ENCODE results near the gene RBM46. TPM values are rescaled to one million over a fixed set of nuclear protein-coding genes. Genes with fewer than 3 reads are reported as not detected.
A peak's percentile ranks its signal among the peaks of the same experiment; 100 is the strongest.

RBM46 gene
- total and polyA plus RNA-seq, 2 experiments from 2014 or later = 0.33 to 0.75 TPM

- H3K36me3 ChIP-seq = no peaks in the 10 kb centered on the region
- TF ChIP-seq, protein P1, sequence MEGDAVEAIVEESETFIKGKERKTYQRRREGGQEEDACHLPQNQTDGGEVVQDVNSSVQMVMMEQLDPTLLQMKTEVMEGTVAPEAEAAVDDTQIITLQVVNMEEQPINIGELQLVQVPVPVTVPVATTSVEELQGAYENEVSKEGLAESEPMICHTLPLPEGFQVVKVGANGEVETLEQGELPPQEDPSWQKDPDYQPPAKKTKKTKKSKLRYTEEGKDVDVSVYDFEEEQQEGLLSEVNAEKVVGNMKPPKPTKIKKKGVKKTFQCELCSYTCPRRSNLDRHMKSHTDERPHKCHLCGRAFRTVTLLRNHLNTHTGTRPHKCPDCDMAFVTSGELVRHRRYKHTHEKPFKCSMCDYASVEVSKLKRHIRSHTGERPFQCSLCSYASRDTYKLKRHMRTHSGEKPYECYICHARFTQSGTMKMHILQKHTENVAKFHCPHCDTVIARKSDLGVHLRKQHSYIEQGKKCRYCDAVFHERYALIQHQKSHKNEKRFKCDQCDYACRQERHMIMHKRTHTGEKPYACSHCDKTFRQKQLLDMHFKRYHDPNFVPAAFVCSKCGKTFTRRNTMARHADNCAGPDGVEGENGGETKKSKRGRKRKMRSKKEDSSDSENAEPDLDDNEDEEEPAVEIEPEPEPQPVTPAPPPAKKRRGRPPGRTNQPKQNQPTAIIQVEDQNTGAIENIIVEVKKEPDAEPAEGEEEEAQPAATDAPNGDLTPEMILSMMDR (IDR thresholded peaks at IDR 0.05; ENCODE audit: low read depth, low read length) = no peak
- DNase-seq (ENCODE audit: low read depth in 1 of 2, low spot score in 1 of 2) = no peak
Measured at GRCh38 chr4:154739111-154739510, 42.0 kb upstream of the RBM46 start.

DNA sequence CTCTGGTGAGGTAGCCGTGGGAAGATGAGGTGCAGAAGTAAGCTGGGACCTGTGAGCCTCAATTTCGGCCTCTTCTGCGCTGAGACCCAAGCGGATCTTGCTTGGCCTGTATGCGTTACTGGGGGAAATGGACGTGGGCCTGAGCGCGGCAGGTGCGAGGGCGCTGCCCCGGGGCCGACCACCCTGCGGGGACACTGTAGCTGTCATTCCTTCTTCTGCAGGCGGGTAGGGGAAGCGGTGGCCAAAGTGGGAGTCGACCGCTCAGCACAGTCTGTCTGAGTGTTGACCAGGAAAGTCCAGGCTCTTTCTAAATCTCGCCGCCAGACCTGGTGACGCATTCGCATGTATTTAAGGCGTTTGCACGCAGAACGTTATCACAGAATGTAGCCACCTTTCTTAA, 40.6 kb upstream of the RBM46 start:
- no peak overlapping the region for H3K4me3 ChIP-seq

More at GRCh38 chr4:154739111-154739510, 42.0 kb upstream of the RBM46 start:
- H3K4me3 ChIP-seq = no peak overlapping the region
- H3K27me3 ChIP-seq = peaks cover 38% of the 10 kb centered on the region
- H3K4me1 ChIP-seq (ENCODE audit: low read depth) = peaks cover 29% of the 10 kb centered on the region
- no peak overlapping the region for H3K27ac ChIP-seq
- no peaks in the 10 kb centered on the region for H3K9me3 ChIP-seq (ENCODE audit: low read depth)

DNA sequence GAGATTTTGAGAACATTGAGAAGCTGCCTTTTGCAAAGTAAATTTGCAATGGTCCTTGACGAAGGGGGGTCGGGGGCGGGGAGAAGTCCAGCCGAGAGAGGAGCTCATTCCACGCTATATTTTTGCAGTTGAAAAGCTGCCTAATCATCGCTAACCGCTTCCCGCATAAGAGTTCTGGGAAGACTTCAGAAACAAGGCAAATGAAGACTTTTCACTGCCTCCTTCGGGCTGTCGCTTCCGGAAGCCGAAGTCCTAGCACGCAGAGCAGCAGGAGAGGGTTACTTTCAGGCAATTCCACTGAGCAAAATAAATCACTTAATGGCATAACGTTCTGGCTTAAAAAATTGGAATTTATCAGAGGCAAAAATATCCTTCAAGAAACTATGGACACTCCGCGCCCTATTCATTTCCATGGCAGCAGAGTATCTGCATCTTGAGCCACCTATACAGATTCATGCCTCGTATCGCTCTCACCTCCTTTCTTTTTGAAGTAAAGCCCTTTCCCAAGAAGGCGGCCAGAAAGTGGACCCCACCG, 39.9 kb upstream of the RBM46 start:
- Histone ChIP-seq H3K4me3 (peak overlapping the region; percentile 54), H3K4me1 (ENCODE audit: low read depth) (peaks cover 29% of the 10 kb centered on the region), H3K36me3 (no peaks in the 10 kb centered on the region), H3K27ac (no peak overlapping the region), H3K9me3 (ENCODE audit: low read depth) (no peaks in the 10 kb centered on the region), H3K27me3 (peaks cover 57% of the 10 kb centered on the region)
- TF ChIP-seq, protein P1 (IDR thresholded peaks at IDR 0.05; ENCODE audit: low read depth, low read length) = no peak
- no peak for DNase-seq (ENCODE audit: low read depth in 1 of 2, low spot score in 1 of 2)

More for the DNA sequence above, 40.6 kb upstream of the RBM46 start:
- DNase-seq (ENCODE audit: low read depth in 1 of 2, low spot score in 1 of 2) = no peak
- Histone ChIP-seq H3K27me3 (peaks cover 50% of the 10 kb centered on the region), H3K9me3 (ENCODE audit: low read depth) (no peaks in the 10 kb centered on the region), H3K27ac (no peak overlapping the region), H3K4me1 (ENCODE audit: low read depth) (peaks cover 29% of the 10 kb centered on the region), H3K36me3 (no peaks in the 10 kb centered on the region)
- TF ChIP-seq, protein P1 (IDR thresholded peaks at IDR 0.05; ENCODE audit: low read depth, low read length) = no peak

GRCh38 chr4:154741922-154742850, 38.9 kb upstream of the RBM46 start:
- no peaks in the 10 kb centered on the region for H3K36me3 ChIP-seq
- peaks cover 64% of the 10 kb centered on the region for H3K27me3 ChIP-seq
- TF ChIP-seq, protein P1 (IDR thresholded peaks at IDR 0.05; ENCODE audit: low read depth, low read length) = no peak
- no peaks in the 10 kb centered on the region for H3K9me3 ChIP-seq (ENCODE audit: low read depth)
- H3K4me3 ChIP-seq = peak overlapping the region; percentile 54
- peak; percentile 10 to 59 for DNase-seq (ENCODE audit: low read depth in 1 of 2, low spot score in 1 of 2)
- no peak overlapping the region for H3K27ac ChIP-seq
- peaks cover 23% of the 10 kb centered on the region for H3K4me1 ChIP-seq (ENCODE audit: low read depth)

DNA sequence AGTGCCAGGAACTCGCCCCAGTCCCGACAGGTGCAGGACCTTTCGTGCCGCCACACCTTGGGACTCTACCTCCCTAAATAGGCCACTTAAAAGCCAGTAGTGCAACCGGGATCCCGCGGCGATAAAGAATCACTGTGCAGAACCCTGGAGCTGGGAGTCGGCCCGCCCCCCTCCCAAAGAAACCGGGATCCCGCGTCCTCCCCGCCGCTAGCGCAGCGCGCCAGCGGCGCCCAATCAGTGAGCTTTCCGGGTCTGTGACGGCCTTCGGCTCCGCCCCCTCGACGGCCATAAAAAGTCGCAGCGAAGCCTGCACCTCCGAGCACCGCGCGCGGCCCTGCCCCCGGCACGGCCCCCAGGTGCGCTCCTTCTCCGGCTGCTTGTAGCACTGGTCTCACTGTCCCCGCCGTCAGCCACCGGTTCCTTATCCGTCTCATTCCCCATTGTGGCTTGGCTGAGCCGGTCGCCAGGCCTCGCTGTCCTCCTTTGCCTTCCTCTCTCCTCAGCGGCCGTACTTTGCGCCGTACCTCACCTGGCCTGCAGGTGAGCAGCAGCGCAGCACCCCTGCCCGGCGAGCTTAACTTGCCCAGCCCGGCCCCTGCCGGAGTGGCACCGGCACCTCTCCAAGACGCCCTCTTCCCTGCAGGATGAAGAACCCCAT, 37.3 kb upstream of the RBM46 start, which contains the start of gene LRAT:
Gene LRAT, plus strand, starts transcription at position 318 of the 658 bp plus-strand sequence. Its CDS starts 327 bp downstream, at position 645.
- no peaks in the 10 kb centered on the region for H3K9me3 ChIP-seq (ENCODE audit: low read depth)
- H3K4me3 ChIP-seq = peak within 1 kb of the TSS; percentile 54
- peaks cover 8% of the 10 kb centered on the region for H3K4me1 ChIP-seq (ENCODE audit: low read depth)
- DNase-seq (ENCODE audit: low read depth in 1 of 2, low spot score in 1 of 2) = peak in 1 of 2 donors; percentile 81
- H3K27ac ChIP-seq = no peak within 1 kb of the TSS
- no peaks in the 10 kb centered on the region for H3K36me3 ChIP-seq
- TF ChIP-seq, protein P1 (IDR thresholded peaks at IDR 0.05; ENCODE audit: low read depth, low read length) = no peak
- H3K27me3 ChIP-seq = peaks cover 64% of the 10 kb centered on the region

Measured in cardiac muscle cell (in vitro differentiated cells and primary cell).